Gastrocnemius medialis (tissue), 4 donors: ENCODE results near the gene LARGE1. TPM values are rescaled to one million over a fixed set of nuclear protein-coding genes. Genes with fewer than 3 reads are reported as not detected.
A peak's percentile ranks its signal among the peaks of the same experiment; 100 is the strongest.

Experiments used
- ATAC-seq, 2 donors: fragments of 150-250 bp; one replicate each; pipeline ENCODE4 v1.9.1; 2016
- DNase-seq, 2 donors: peaks; one replicate each; pipeline ENCODE4 v3.0.0-alpha.2; 2019
- H3K27ac ChIP-seq, 4 donors: fragments of 200-600 bp; sonication (generic); 1 replicate in 1 of 4; 2 replicates in 3 of 4; pipeline ENCODE4 v1.5.1; 2016 to 2018; ENCODE audit warnings: mild to moderate bottlenecking in 2 of 4, moderate library complexity in 1 of 4
- H3K27me3 ChIP-seq, 3 donors: fragments of 200-600 bp; sonication (generic) in 2 of 3; 1 replicate in 1 of 3; 2 replicates in 2 of 3; pipeline versions ENCODE4 v1.5.1 to v1.6.0; 2016 to 2019; ENCODE audit warnings: mild to moderate bottlenecking in 1 of 3, moderate library complexity in 1 of 3
- H3K36me3 ChIP-seq, 2 donors: fragments of 200-600 bp; sonication (generic) in 1 of 2; one replicate each; pipeline ENCODE4 v1.5.1; 2017 to 2018
- H3K4me1 ChIP-seq, 2 donors: fragments of 200-600 bp; sonication (generic) in 1 of 2; one replicate each; pipeline ENCODE4 v1.5.1; 2016 to 2017; ENCODE audit warnings: mild to moderate bottlenecking in 2 of 2
- H3K4me3 ChIP-seq, 4 donors: fragments of 200-600 bp; sonication (generic) in 3 of 4; 1 replicate in 1 of 4; 2 replicates in 3 of 4; pipeline ENCODE4 v1.5.1; 2016 to 2019; ENCODE audit warnings: mild to moderate bottlenecking in 2 of 4
- H3K9me3 ChIP-seq, 3 donors: fragments of 200-600 bp; sonication (generic) in 2 of 3; 1 replicate in 1 of 3; 2 replicates in 2 of 3; pipeline ENCODE4 v1.5.1; 2016 to 2019
- POLR2A ChIP-seq, 2 donors: fragments of 450-650 bp; IDR thresholded peaks; one replicate each; pipeline ENCODE4 v1.6.1; 2017; ENCODE audit warnings: antibody characterized with exemption in 2 of 2, mild to moderate bottlenecking in 2 of 2, moderate library complexity in 2 of 2
- in situ Hi-C, 4 donors: fragments of 200-750 bp; cut with MboI; loops; one replicate each; pipeline versions ENCODE4 v1.15.0 to v1.8.0; 2017; ENCODE audit warnings: low sequenced_read_pairs in 4 of 4
- intact Hi-C: fragments of 100-400 bp; cut with DNase I; formaldehyde crosslinking; loops from one replicate; pipeline ENCODE4 v1.15.1; 2023; ENCODE audit warnings: low total_unique reads
- total RNA-seq, 4 donors: library from RNA; depleted of rRNA; stranded (reverse); fragments of >200 nt; gene quantifications; one replicate each; pipeline versions ENCODE4 v1.1.0 to v1.2.3, GENCODE V29; 2016
- TF ChIP-seq, protein P1 (sequence below), 5 experiments: fragments of 450-650 bp in 3 of 5; fragments of 200-600 bp in 2 of 5; sonication (generic) in 2 of 5; IDR thresholded peaks in 4 of 5; conservative IDR thresholded peaks in 1 of 5; 1 replicate in 4 of 5; 2 replicates in 1 of 5; pipeline ENCODE4 v1.5.1; 2016 to 2019; ENCODE audit warnings: antibody characterized with exemption in 5 of 5, mild to moderate bottlenecking in 3 of 5, moderate library complexity in 3 of 5

The LARGE1 gene
- total RNA-seq = 10 to 100 TPM; 48.5 to 91.0 (median 68.4) TPM

DNA sequence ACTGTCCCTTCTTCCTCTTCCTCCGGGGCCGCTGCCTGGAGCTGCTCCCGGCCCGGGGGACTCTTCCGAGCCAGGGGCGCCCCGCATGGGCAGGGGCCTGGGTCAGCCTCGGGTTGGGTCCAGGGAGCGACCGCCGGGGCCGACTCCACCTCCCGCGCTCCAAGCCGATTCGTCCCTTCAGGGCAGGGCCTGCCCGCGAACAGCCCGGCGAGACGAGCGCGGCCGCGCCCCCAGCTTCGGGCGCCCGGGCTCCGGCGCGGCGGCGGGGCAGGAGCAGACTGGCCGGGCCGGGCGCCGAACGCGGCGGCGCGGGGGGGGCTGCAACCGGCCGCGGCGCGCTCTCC lies at the start of gene LARGE1:
Gene LARGE1, minus strand, starts transcription at position 280 of the 344 bp plus-strand sequence.
- DNase-seq (peak in 1 of 2 donors; percentile 35), ATAC-seq (peak; percentile 32 to 35)
- Histone ChIP-seq H3K36me3 (no peaks in the 10 kb centered on the region), H3K4me3 (peak within 1 kb of the TSS; percentile 85 to 96 (median 92)), H3K9me3 (no peaks in the 10 kb centered on the region), H3K27ac (peak within 1 kb of the TSS; percentile 84 to 90 (median 88)), H3K4me1 (peaks cover 33 to 43% of the 10 kb centered on the region in 2 donors), H3K27me3 (no peaks in the 10 kb centered on the region)
- intact Hi-C loops = loop anchor here (2.0 to 10.0 kb wide), 5 partner anchors 35 to 315 kb away; no protein-coding TSS in a partner anchor
- in situ Hi-C loops = loop anchor here in 2 of 4 donors (10.0 kb wide), 1 partner anchor 185 kb away; no protein-coding TSS in a partner anchor
- no peak for TF ChIP-seq POLR2A (IDR thresholded peaks at IDR 0.05)
- TF ChIP-seq, protein P1, sequence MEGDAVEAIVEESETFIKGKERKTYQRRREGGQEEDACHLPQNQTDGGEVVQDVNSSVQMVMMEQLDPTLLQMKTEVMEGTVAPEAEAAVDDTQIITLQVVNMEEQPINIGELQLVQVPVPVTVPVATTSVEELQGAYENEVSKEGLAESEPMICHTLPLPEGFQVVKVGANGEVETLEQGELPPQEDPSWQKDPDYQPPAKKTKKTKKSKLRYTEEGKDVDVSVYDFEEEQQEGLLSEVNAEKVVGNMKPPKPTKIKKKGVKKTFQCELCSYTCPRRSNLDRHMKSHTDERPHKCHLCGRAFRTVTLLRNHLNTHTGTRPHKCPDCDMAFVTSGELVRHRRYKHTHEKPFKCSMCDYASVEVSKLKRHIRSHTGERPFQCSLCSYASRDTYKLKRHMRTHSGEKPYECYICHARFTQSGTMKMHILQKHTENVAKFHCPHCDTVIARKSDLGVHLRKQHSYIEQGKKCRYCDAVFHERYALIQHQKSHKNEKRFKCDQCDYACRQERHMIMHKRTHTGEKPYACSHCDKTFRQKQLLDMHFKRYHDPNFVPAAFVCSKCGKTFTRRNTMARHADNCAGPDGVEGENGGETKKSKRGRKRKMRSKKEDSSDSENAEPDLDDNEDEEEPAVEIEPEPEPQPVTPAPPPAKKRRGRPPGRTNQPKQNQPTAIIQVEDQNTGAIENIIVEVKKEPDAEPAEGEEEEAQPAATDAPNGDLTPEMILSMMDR (IDR thresholded peaks at IDR 0.05 in 4 of 5, conservative IDR thresholded peaks at IDR 0.05 in 1 of 5) = no peak

DNA sequence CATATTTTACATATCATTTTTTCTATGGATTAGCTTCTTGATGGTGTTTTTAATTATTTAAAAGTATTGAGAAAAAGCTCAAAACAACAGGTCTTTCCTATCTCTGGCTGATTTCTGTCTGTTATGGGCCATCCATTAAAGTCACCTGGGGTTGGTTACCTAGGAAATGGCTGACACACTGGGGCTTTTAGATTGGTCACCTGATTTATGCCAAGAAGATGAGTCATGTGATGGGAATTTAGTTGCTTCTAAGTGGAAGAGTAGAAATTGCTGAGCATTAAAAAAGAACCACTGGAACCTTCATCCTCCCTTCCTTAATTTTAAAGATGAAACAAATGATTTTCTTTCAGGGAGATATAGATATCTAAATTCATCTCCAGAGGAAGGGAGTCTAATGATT lies 48.8 kb upstream of the LARGE1 start:
- in situ Hi-C loops (no loop called here), intact Hi-C loops (no loop called here)
- H3K27ac ChIP-seq = no peak overlapping the region
- TF ChIP-seq, protein P1 (IDR thresholded peaks at IDR 0.05 in 4 of 5, conservative IDR thresholded peaks at IDR 0.05 in 1 of 5) = no peak
- TF ChIP-seq POLR2A (IDR thresholded peaks at IDR 0.05) = no peak
- no peak for ATAC-seq
- H3K4me1 ChIP-seq = no peaks in the 10 kb centered on the region
- no peaks in the 10 kb centered on the region for H3K9me3 ChIP-seq
- no peaks in the 10 kb centered on the region for H3K36me3 ChIP-seq
- H3K4me3 ChIP-seq = no peak overlapping the region
- DNase-seq = no peak
- no peaks in the 10 kb centered on the region for H3K27me3 ChIP-seq

DNA sequence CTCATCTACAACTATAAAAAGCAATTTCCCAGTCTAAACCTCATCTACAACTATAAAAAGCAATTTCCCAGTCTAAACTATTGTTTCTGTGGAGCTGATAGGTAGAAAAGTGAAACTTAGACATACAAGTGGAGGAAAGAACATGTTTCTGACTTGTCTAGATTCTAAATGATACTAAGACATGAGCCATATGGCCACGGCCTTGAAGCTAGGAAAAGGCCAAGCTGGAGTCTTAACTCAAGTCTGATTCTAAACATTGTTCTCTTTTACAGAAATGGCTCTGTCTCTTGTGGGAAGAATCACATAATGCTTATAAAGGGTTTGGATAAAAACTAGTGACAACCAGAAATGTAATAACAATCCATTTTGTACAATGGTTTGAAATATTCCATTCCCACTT lies 43.8 kb upstream of the LARGE1 start:
- ATAC-seq = no peak
- Histone ChIP-seq H3K4me1 (no peaks in the 10 kb centered on the region), H3K27me3 (no peaks in the 10 kb centered on the region), H3K27ac (no peak overlapping the region), H3K36me3 (no peaks in the 10 kb centered on the region), H3K9me3 (no peaks in the 10 kb centered on the region), H3K4me3 (no peak overlapping the region)
- in situ Hi-C loops = no loop called here
- intact Hi-C loops = no loop called here
- TF ChIP-seq, protein P1 (IDR thresholded peaks at IDR 0.05 in 4 of 5, conservative IDR thresholded peaks at IDR 0.05 in 1 of 5) = no peak
- no peak for TF ChIP-seq POLR2A (IDR thresholded peaks at IDR 0.05)
- no peak for DNase-seq

DNA sequence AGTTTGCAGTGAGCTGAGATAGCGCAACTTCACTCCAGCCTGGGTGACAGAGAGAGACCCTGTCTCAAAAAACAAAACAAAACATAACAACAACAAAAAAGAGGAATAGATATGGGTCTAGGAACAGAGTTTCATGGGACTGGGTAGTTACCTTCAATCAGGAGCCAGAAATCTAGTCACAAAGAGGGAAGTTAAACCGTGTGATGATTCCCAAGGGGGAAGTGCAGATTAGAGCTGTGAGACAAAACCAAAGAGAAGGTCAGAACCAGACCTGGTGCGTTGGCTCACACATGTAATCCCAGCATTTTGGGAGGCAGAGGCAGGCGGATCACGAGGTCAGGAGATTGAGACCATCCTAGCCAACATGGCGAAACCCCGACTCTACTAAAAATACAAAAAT lies 42.1 kb upstream of the LARGE1 start:
- Histone ChIP-seq H3K27me3 (no peaks in the 10 kb centered on the region), H3K27ac (no peak overlapping the region), H3K4me1 (no peaks in the 10 kb centered on the region), H3K36me3 (no peaks in the 10 kb centered on the region), H3K4me3 (no peak overlapping the region), H3K9me3 (no peaks in the 10 kb centered on the region)
- TF ChIP-seq, protein P1 (IDR thresholded peaks at IDR 0.05 in 4 of 5, conservative IDR thresholded peaks at IDR 0.05 in 1 of 5) = no peak
- TF ChIP-seq POLR2A (IDR thresholded peaks at IDR 0.05) = no peak
- no peak for ATAC-seq
- intact Hi-C loops (no loop called here), in situ Hi-C loops (no loop called here)
- no peak for DNase-seq

DNA sequence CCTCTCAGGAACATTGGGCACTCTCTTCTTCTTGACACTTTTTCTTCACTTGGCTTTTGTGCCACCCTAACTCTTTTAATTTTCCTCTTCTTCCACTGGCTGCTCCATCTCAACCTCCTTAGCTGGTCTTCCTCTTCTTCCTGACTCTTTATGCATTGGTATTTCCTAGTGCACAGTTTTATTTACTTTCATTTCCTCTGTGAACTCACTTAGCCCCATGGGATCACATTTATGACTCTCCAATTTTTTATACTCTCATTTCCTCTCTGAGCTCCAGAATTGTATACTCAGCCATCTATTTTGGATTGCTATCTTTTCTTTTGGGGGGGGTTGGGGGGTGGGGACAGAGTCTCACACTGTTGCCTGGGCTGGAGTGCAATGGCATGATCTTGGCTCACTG lies 38.5 kb upstream of the LARGE1 start:
- in situ Hi-C loops = no loop called here
- no peak for ATAC-seq
- no peak overlapping the region for H3K4me3 ChIP-seq

More for the DNA sequence above, 38.5 kb upstream of the LARGE1 start:
- intact Hi-C loops = no loop called here
- Histone ChIP-seq H3K27me3 (no peaks in the 10 kb centered on the region), H3K27ac (no peak overlapping the region), H3K9me3 (no peaks in the 10 kb centered on the region), H3K4me1 (no peaks in the 10 kb centered on the region), H3K36me3 (no peaks in the 10 kb centered on the region)
- TF ChIP-seq POLR2A (IDR thresholded peaks at IDR 0.05) = no peak
- TF ChIP-seq, protein P1 (IDR thresholded peaks at IDR 0.05 in 4 of 5, conservative IDR thresholded peaks at IDR 0.05 in 1 of 5) = no peak
- no peak for DNase-seq
